GM19463 (cell line): ENCODE results near the gene SPACA4.

ENCODE experiments used
- ATAC-seq: cut with Tn5 transposase; IDR thresholded peaks from one replicate; pipeline ENCODE4 v1.9.1; 2021; ENCODE audit warnings: mild to moderate bottlenecking, moderate library complexity; ENCODE audit not compliant: unreplicated experiment

SPACA4 gene

DNA sequence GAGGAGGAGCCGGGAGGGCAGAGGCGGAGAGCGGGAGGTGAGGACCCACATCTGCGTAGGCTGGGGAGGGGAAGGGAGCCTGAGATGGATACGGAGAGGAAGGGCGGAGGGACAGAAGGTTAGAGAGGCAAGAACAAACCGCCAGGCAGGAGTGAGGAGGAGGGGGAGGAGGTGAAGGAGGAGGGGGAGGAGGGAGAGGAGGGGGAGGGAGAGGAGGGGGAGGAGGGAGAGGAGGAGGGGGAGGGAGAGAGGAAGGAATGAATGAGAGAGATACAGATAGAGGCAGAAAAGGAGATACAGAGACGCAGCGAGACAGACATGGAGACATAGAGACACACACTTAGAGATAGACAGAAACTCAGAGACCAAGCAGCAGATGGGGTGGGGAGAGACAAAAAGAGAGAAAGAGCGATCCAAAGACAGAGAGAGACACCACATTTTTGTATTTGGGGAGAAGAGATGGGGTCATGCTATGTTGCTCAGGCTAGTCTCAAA is 40.2 kb downstream of the SPACA4 start:
- ATAC-seq = no peak

DNA sequence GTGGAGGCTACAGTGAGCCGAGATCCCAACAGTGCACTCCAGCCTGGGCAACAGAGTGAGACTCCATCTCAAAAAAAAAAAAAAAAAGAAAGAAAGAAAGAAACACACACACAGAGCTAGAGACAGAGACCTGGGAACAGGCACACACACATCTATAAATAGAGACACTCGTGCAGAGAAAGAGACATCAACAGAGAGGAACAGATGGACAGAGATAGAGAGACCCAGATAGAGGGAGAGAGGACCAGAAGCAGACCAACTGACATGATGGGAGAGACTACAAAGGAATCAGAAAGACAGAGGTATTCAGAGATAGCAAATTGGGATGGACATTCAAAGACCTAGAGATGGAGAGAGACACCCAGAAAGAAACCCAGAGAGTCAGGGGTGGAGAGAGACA is 41.6 kb downstream of the SPACA4 start:
- no peak for ATAC-seq

DNA sequence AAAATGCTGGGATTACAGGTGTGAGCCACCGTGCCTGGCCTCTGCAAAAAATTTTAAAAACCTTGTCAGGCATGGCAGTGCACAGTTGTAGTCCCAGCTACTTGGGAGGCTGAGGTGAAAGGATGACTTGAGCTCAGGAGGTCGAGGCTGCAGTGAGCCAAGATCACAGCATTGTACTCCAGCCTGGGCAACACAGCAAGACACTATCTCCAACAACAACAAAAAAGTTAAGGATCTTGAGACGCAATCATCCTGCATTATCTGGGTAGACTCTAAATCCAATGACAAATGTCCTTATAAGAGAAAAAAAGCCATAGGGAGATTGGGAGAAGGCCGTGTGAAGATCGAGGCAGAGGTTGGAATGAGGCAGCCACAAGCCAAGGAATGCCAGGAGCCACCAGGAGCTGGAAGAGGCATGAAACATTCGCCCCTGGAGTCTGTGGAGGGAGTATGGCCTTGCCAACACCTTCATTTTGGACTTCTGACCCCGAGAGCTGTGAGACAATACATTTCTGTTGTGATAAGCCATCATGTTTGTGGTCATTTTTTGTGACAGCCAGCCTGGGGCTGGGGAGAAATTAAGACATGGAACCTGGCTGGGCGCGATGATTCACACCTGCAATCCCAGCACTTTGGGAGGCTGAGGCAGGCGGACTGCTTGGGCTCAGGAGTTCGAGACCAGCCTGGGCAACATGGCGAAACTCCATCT is 44.6 kb downstream of the SPACA4 start:
- no peak for ATAC-seq

DNA sequence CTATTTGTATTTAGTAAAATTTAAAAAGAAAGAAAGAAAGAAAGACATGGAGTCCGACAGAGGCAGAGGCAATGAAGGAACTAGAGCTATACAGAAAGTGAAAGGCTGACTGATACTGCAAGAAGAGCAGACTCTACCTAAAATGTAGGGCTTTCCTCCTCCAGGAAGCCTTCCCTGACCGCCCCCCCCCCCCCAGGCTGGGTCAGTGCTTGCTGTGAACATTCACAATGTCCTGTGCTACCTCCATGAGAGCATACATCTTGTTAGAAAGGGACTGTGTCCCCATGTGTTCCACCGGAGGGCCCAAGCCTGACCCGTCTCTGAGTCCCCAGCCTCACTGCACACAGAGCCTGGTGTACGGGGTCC is 45.1 kb downstream of the SPACA4 start:
- no peak for ATAC-seq

DNA sequence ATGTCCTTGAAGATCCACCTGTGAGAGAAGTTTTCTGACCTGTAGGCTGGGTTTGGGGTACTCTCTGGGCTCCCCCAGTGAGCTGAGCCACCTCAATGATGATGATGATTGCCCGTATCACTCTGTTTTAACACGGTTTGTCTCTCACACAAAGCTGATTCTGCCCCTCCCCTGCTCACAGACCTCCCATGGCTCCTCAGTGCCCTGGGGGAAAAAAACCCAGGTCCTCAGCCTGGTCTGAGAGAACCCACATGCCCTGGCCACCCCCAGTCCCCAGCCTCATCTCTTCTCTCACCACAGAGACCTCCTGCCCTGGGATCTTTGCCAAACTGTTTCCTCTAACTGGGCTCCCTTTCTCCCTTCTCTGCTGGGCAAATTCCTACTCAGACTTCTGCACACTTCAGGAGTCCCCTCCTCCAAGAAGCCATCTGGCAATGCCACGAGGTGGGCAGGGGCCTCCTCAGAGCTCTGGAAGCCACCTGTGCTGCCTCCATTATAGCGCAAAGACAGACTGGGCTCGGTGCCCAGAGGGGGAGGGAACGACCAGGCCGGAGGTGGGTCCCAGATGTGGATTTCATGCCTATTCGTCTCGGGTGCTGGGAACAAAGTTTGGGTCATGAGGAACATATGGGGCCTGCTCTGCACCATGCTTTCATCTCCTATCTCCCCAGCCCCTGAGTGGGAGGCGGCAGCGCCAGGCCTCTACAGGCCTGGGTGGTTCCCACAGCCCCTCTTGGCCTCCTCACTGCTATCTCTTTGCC is 47.9 kb downstream of the SPACA4 start:
- no peak for ATAC-seq

DNA sequence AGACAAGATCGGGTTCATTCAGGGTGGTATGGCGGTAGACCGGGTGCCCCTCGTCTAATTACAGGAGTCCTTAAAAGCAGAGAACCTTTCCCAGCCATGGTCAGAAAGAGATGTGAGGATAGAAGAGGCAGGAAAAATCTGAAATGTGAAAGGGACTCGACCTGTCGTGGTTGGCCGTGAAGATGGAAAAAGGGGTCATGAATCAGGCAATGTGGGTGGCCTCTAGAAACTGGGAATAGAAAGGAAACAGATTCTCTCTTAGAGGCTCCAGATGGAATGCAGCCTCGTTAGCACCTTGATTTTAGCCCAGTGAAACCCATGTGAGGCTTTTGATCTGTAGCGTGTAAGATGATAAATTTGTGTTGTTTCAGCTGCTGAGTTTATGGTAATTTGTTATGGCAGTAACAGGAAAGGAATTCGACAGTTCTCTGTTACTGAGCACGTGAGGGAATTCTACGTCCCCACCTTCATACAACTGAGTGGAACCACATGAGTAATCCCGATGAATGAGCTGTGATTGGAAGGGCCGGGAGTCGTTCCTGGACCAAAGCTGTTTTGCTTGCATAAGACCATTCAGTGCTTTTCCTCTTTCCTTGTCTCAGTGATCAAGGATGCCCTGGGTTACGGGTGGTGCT is 50.4 kb downstream of the SPACA4 start:
- no peak for ATAC-seq
